OCI-LY7 (cell line): ENCODE data around the gene IL32. TPM values are rescaled to one million over a fixed set of nuclear protein-coding genes. Genes with fewer than 3 reads are reported as not detected.

Source experiments
- BruUV-seq: library from RNA; stranded (reverse); fragments of 400-500 nt; replicated peaks from 2 replicates; lab custom pipeline; 2021; lab: Mats Ljungman, UMichigan
- CTCF ChIA-PET: fragments of 300-600 bp; sonication (Branson Sonifier 250); formaldehyde crosslinking; loops from one replicate; lab custom pipeline; 2022; ENCODE audit warnings: antibody characterized with exemption; ENCODE audit not compliant: unreplicated experiment; lab: Charles Lee
- POLR2A ChIA-PET: fragments of 300-600 bp; sonication (Branson Sonifier 250); formaldehyde crosslinking; loops from one replicate; lab custom pipeline; 2022; ENCODE audit warnings: antibody characterized with exemption; lab: Charles Lee
- DNase-seq: peaks from one replicate; pipeline ENCODE4 v3.0.0-alpha.2; 2015; ENCODE audit warnings: low spot score
- H2AFZ ChIP-seq: fragments of 200-600 bp; sonication (generic), shearing (Covaris generic); 2 replicates; pipeline ENCODE4 v1.6.1; 2014; ENCODE audit warnings: mild to moderate bottlenecking, antibody characterized with exemption, low read length, moderate library complexity
- H3K27ac ChIP-seq: fragments of 200-600 bp; sonication (generic); 2 replicates; pipeline ENCODE4 v1.5.1; 2014; ENCODE audit warnings: mixed run types, low read depth, mild to moderate bottlenecking, moderate library complexity, low read length, inconsistent platforms; ENCODE audit not compliant: poor library complexity, severe bottlenecking
- H3K36me3 ChIP-seq: fragments of 200-600 bp; sonication (generic); 2 replicates; pipeline ENCODE4 v1.6.1; 2014; ENCODE audit warnings: mild to moderate bottlenecking, antibody characterized with exemption, low read length, moderate library complexity, mixed read lengths; ENCODE audit not compliant: insufficient read depth
- H3K4me1 ChIP-seq: fragments of 200-600 bp; sonication (generic); 2 replicates; pipeline ENCODE4 v1.5.1; 2014; ENCODE audit warnings: mild to moderate bottlenecking, low read length; ENCODE audit not compliant: insufficient read depth, poor library complexity, severe bottlenecking
- H3K4me2 ChIP-seq: fragments of 200-600 bp; sonication (generic); 2 replicates; pipeline ENCODE4 v1.6.1; 2014; ENCODE audit warnings: mild to moderate bottlenecking, low read length
- H3K4me3 ChIP-seq: fragments of 200-600 bp; sonication (generic); 2 replicates; pipeline ENCODE4 v1.5.1; 2014; ENCODE audit warnings: mild to moderate bottlenecking, low read depth, low read length; ENCODE audit not compliant: poor library complexity, severe bottlenecking
- H3K79me2 ChIP-seq: fragments of 200-600 bp; sonication (generic); 2 replicates; pipeline ENCODE4 v1.6.1; 2016; ENCODE audit warnings: low read depth, mild to moderate bottlenecking, low read length, moderate library complexity, mixed read lengths; ENCODE audit not compliant: insufficient read depth
- H3K9me2 ChIP-seq: fragments of 200-600 bp; sonication (generic); 2 replicates; pipeline ENCODE4 v1.6.1; 2016; ENCODE audit warnings: mild to moderate bottlenecking, low read length, mixed read lengths; ENCODE audit not compliant: insufficient read depth
- H3K9me3 ChIP-seq: fragments of 200-600 bp; sonication (generic); 2 replicates; pipeline ENCODE4 v1.6.1; 2014; ENCODE audit warnings: mild to moderate bottlenecking, mixed run types, low read length, mixed read lengths
- H4K20me1 ChIP-seq: fragments of 200-600 bp; sonication (generic); 2 replicates; pipeline ENCODE4 v1.6.1; 2014; ENCODE audit warnings: mild to moderate bottlenecking, antibody characterized with exemption, low read length, moderate library complexity, mixed read lengths; ENCODE audit not compliant: insufficient read depth
- CTCF ChIP-seq: fragments of 200-600 bp; sonication (generic); conservative IDR thresholded peaks from 2 replicates; pipeline ENCODE4 v1.5.1; 2014; ENCODE audit warnings: mild to moderate bottlenecking, antibody characterized with exemption, low read length, moderate library complexity, mixed read lengths
- EZH2phosphoT487 ChIP-seq: fragments of 200-600 bp; sonication (generic); IDR thresholded peaks from 2 replicates; pipeline ENCODE4 v1.6.1; 2018; ENCODE audit warnings: low read depth, borderline replicate concordance, mild to moderate bottlenecking, mixed run types, antibody characterized with exemption, low read length, moderate library complexity, mixed read lengths
- intact Hi-C: fragments of 100-400 bp; cut with micrococcal nuclease; formaldehyde crosslinking; loops from one replicate; pipeline ENCODE4 v1.10.0; 2022; ENCODE audit not compliant: unreplicated experiment
- total RNA-seq, 2 experiments: library from RNA; depleted of rRNA in 1 of 2; stranded (reverse); fragments of >200 nt in 1 of 2; shearing (Covaris generic) in 1 of 2; gene quantifications; 2 replicates each; pipeline ENCODE4 v1.2.3, GENCODE V29; 2014 to 2022

The IL32 gene
- total RNA-seq, 2 experiments from 2014 or later, result not detected

DNA sequence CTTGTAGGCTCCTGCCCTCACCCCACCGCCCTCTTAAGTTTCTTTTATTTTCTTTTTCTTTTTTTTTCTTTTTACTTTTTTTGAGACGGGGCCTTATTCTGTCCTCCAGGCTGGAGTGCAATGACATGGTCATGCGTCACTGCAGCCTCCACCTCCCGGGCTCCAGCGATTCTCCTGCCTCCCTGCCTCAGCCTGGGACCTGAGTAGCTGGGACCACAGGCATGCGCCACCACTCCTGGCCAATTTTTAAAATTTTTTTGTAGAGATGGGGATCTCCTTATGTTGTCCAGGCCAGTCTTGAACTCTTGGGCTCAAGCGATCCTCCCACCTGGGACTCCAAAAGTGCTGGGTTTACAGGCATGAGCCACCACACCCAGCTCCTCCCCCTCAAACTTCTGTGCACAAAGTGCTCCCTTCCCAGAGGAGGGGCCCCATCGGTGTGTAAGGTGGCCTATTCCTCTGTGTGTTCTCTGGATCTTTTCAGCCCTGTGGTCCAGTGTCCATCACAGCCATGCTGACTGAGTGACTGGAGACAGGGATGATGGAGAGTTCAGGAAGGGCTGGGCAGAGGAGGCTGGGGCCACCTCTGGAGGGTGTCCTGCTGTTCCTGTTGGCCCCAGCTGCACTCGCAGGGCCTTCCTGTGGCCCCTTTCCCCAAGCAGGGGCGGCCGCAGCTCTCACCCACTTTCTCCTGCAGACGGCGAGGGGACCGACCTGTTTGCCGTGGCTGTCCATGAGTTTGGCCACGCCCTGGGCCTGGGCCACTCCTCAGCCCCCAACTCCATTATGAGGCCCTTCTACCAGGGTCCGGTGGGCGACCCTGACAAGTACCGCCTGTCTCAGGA is 8.9 kb upstream of the IL32 start:
- Histone ChIP-seq H4K20me1 (no peaks in the 10 kb centered on the region), H3K79me2 (no peaks in the 10 kb centered on the region), H3K9me2 (no peaks in the 10 kb centered on the region), H3K4me2 (no peak overlapping the region), H3K36me3 (no peaks in the 10 kb centered on the region), H3K27ac (no peak overlapping the region), H3K9me3 (no peaks in the 10 kb centered on the region), H2AFZ (no peak overlapping the region), H3K4me3 (no peak overlapping the region), H3K4me1 (peaks cover 31% of the 10 kb centered on the region)
- intact Hi-C loops, result no loop called here
- TF ChIP-seq CTCF, result no peak
- no TSS peak for BruUV-seq
- POLR2A ChIA-PET, result interaction anchor here (0.5 to 0.8 kb wide), 2 partner anchors 10 to 44 kb away, joined by 3 to 4 read pairs; no protein-coding TSS in a partner anchor
- CTCF ChIA-PET, result no interaction called here
- DNase-seq, result no peak

DNA sequence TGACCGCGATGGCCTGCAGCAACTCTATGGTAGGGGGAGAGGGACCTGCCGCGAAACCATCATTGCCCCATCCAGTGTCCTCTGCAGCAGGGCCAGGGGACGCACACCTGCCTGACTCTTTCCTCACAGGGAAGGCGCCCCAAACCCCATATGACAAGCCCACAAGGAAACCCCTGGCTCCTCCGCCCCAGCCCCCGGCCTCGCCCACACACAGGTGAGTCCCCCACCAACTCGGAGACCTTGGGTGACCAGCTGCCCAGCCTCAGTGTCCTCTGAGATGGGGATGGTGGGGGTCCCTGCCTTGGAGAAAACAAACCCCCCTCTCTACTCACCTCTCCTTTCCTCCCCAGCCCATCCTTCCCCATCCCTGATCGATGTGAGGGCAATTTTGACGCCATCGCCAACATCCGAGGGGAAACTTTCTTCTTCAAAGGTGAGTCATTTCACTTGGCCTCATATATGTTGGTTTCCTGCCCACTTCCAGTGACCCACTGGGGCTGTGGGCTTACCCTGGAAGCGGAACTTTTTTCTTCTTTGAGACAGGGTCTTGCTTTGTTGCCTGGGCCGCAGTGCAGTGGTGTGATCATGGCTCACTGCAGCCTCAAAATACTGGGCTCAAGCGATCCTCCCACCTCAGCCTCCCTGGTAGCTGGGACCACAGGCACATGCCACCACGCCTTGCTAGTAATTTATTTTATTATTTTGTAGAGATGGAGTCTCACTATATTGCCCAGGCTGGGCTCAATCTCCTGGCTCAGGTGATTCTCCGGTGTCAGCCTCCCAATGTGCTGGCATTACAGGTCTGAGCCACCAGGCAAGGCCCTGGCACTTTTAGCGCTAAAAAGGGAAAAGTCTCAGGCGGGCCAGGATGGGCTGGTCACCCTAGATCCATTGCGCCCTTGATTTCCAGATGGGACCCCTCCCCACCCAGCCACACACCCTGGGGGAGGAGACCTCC is 8.0 kb upstream of the IL32 start:
- no peaks in the 10 kb centered on the region for H4K20me1 ChIP-seq
- no peaks in the 10 kb centered on the region for H3K9me3 ChIP-seq
- no peaks in the 10 kb centered on the region for H3K36me3 ChIP-seq
- peaks cover 31% of the 10 kb centered on the region for H3K4me1 ChIP-seq
- no peak for DNase-seq
- no peaks in the 10 kb centered on the region for H3K79me2 ChIP-seq
- intact Hi-C loops, result loop anchor here (1.0 to 2.0 kb wide), 3 partner anchors 43 to 109 kb away; no protein-coding TSS in a partner anchor
- H2AFZ ChIP-seq, result no peak overlapping the region
- no TSS peak for BruUV-seq
- ChIA-PET CTCF (interaction anchor here (1.9 kb wide), 1 partner anchor 29 kb away, joined by 12 read pairs; no protein-coding TSS in a partner anchor), POLR2A (no interaction called here)
- no peak overlapping the region for H3K27ac ChIP-seq
- no peaks in the 10 kb centered on the region for H3K9me2 ChIP-seq
- H3K4me2 ChIP-seq, result peak overlapping the region; percentile 75
- peak overlapping the region; percentile 76 for H3K4me3 ChIP-seq
- no peak for TF ChIP-seq CTCF
- TF ChIP-seq EZH2phosphoT487, result no peak
